HCT116 (cell line): ENCODE measurements around the gene CHAD. TPM values are rescaled to one million over a fixed set of nuclear protein-coding genes. Genes with fewer than 3 reads are reported as not detected.

ENCODE experiments used
- ATAC-seq: fragments of 200-7000 bp; cut with Tn5 transposase; 2 replicates; pipeline ENCODE4 v1.9.1; 2020; ENCODE audit warnings: mild to moderate bottlenecking, moderate library complexity
- BruUV-seq: library from RNA; stranded (reverse); fragments of 400-500 nt; replicated peaks from 2 replicates; lab custom pipeline; 2021; lab: Mats Ljungman, UMichigan
- CTCF ChIA-PET: fragments of 300-600 bp; sonication (Branson Sonifier 250); formaldehyde crosslinking; loops from one replicate; lab custom pipeline; 2021; ENCODE audit warnings: antibody characterized with exemption; lab: Charles Lee
- POLR2A ChIA-PET: fragments of 300-600, 350-600 bp; sonication (Branson Sonifier 250); formaldehyde crosslinking; loops from one replicate; lab custom pipeline; 2021; ENCODE audit warnings: antibody characterized with exemption; lab: Charles Lee
- RAD21 ChIA-PET, 2 experiments: fragments of 300-600 bp; sonication (Branson Sonifier 250); formaldehyde crosslinking; loops; one replicate each; lab custom pipeline; 2023; ENCODE audit warnings: low total read pairs in 2 of 2; ENCODE audit not compliant: uncharacterized antibody in 2 of 2, unreplicated experiment in 2 of 2, low non-redundant PET in 1 of 2; lab: Charles Lee
- DNase-seq: peaks from one replicate; pipeline ENCODE4 v3.0.0-alpha.2; 2010; ENCODE audit warnings: low read depth, low spot score
- H2AFZ ChIP-seq: fragments of 200-600 bp; shearing (Covaris generic), sonication (generic); 2 replicates; pipeline ENCODE4 v1.6.1; 2017; ENCODE audit warnings: low read depth, mixed run types, mixed read lengths, antibody characterized with exemption, low read length; ENCODE audit not compliant: poor library complexity, severe bottlenecking
- H3K27ac ChIP-seq: 2 replicates; pipeline ENCODE4 v1.5.1; 2012; ENCODE audit warnings: low read depth, low read length
- H3K27me3 ChIP-seq: fragments of 200-600 bp; sonication (generic); 2 replicates; pipeline ENCODE4 v1.6.1; 2016; ENCODE audit warnings: mixed run types, low read length, mixed read lengths; ENCODE audit not compliant: insufficient read depth
- H3K36me3 ChIP-seq, 2 experiments: fragments of 200-500 bp in 1 of 2; fragments of 200-600 bp in 1 of 2; sonication (Bioruptor generic) in 1 of 2; sonication (generic) in 1 of 2; 2 replicates each; pipeline versions ENCODE4 v1.5.1 to v1.6.1; 2014 to 2016; ENCODE audit warnings: low read length in 2 of 2, inconsistent platforms in 1 of 2, mixed read lengths in 1 of 2, mixed run types in 1 of 2; ENCODE audit not compliant: insufficient read depth in 2 of 2, control insufficient read depth in 1 of 2
- H3K4me1 ChIP-seq, 2 experiments: fragments of 200-600 bp in 1 of 2; sonication (generic) in 1 of 2; 2 replicates each; pipeline versions ENCODE4 v1.5.1 to v1.6.1; 2012 to 2017; ENCODE audit warnings: low read length in 2 of 2, inconsistent platforms in 1 of 2, mild to moderate bottlenecking in 1 of 2, mixed read lengths in 1 of 2, mixed run types in 1 of 2, moderate library complexity in 1 of 2; ENCODE audit not compliant: insufficient read depth in 2 of 2, control insufficient read depth in 1 of 2
- H3K4me2 ChIP-seq: fragments of 200-600 bp; sonication (generic); 2 replicates; pipeline ENCODE4 v1.6.1; 2017; ENCODE audit warnings: mixed run types, low read length, mixed read lengths
- H3K4me3 ChIP-seq, 2 experiments: fragments of 200-600 bp in 1 of 2; sonication (generic) in 1 of 2; replicated peaks in 1 of 2; 2 replicates each; pipeline ENCODE4 v1.5.1; 2011 to 2016; ENCODE audit warnings: low read length in 2 of 2, control low read depth in 1 of 2, low read depth in 1 of 2, mild to moderate bottlenecking in 1 of 2, mixed read lengths in 1 of 2, mixed run types in 1 of 2
- H3K79me2 ChIP-seq: fragments of 200-600 bp; sonication (generic); 2 replicates; pipeline ENCODE4 v1.6.1; 2017; ENCODE audit warnings: mild to moderate bottlenecking, mixed run types, low read length, moderate library complexity, mixed read lengths; ENCODE audit not compliant: insufficient read depth
- H3K9ac ChIP-seq: fragments of 200-600 bp; sonication (generic); 2 replicates; pipeline ENCODE4 v1.6.1; 2016; ENCODE audit warnings: low read length, mixed read lengths
- H3K9me2 ChIP-seq: fragments of 200-600 bp; sonication (generic), shearing (Covaris generic); 2 replicates; pipeline ENCODE4 v1.6.1; 2017; ENCODE audit warnings: mixed run types, mild to moderate bottlenecking, moderate library complexity; ENCODE audit not compliant: insufficient read depth
- H3K9me3 ChIP-seq, 2 experiments: fragments of 200-500 bp in 1 of 2; fragments of 200-600 bp in 1 of 2; sonication (Bioruptor generic) in 1 of 2; sonication (generic) in 1 of 2; 2 replicates each; pipeline ENCODE4 v1.6.1; 2014 to 2017; ENCODE audit warnings: low read length in 2 of 2, mixed read lengths in 2 of 2, inconsistent platforms in 1 of 2, low read depth in 1 of 2, mild to moderate bottlenecking in 1 of 2, mixed run types in 1 of 2, moderate library complexity in 1 of 2; ENCODE audit not compliant: control insufficient read depth in 1 of 2, insufficient read depth in 1 of 2
- H4K20me1 ChIP-seq: fragments of 200-600 bp; sonication (generic), shearing (Covaris generic); 2 replicates; pipeline ENCODE4 v1.6.1; 2017; ENCODE audit warnings: mixed run types, mild to moderate bottlenecking, moderate library complexity; ENCODE audit not compliant: insufficient read depth
- REST ChIP-seq: IDR thresholded peaks from 2 replicates; pipeline ENCODE4 v1.6.1; 2012; ENCODE audit warnings: low read depth
- ZBTB33 ChIP-seq: IDR thresholded peaks from 2 replicates; pipeline ENCODE4 v1.6.1; 2011; ENCODE audit warnings: mild to moderate bottlenecking, low read length, moderate library complexity; ENCODE audit not compliant: insufficient replicate concordance; ENCODE audit errors: extremely low read depth
- intact Hi-C: fragments of 100-400 bp; cut with micrococcal nuclease; formaldehyde crosslinking; loops from 2 replicates; pipeline ENCODE4 v1.10.0; 2022
- total RNA-seq: library from RNA; stranded (reverse); gene quantifications from one replicate; pipeline ENCODE4 v1.2.1, GENCODE V29; 2021; ENCODE audit not compliant: unreplicated experiment

Gene CHAD
- total RNA-seq, 1 experiment from 2014 or later = not detected

GRCh38 chr17:50429793-50430192, 38.9 kb downstream of the CHAD start:
- Histone ChIP-seq H3K4me2 (no peak overlapping the region), H3K4me1 (peaks cover 12 to 28% of the 10 kb centered on the region in 2 experiments), H3K27ac (no peak overlapping the region), H3K9ac (no peak overlapping the region), H3K4me3 (no peak overlapping the region), H4K20me1 (no peaks in the 10 kb centered on the region), H3K36me3 (no peaks in the 10 kb centered on the region; a peak in 1 of 4 replicates), H3K9me2 (no peaks in the 10 kb centered on the region), H3K9me3 (no peaks in the 10 kb centered on the region), H3K27me3 (no peaks in the 10 kb centered on the region), H3K79me2 (0 out of 2 replicates have a peak, but pooled peaks cover 7% of the 10 kb centered on the region), H2AFZ (no peak overlapping the region)
- no peak for DNase-seq
- intact Hi-C loops = no loop called here
- ChIA-PET CTCF (interaction anchor here (4.3 kb wide), 1 partner anchor 32 kb away, joined by 20 read pairs; the partner anchor contains the start of gene LRRC59), POLR2A (no interaction called here), RAD21 (no interaction called here)
- ATAC-seq = no peak
- TF ChIP-seq ZBTB33 (no peak), REST (no peak)
- no TSS peak for BruUV-seq
